Astrocyte (in vitro differentiated cells and primary cell): ENCODE results near the gene C1QTNF9.

Experiments
- EZH2 ChIP-seq: IDR thresholded peaks from 2 replicates; pipeline ENCODE4 v1.6.1; 2012; ENCODE audit warnings: mild to moderate bottlenecking, low read length, inconsistent platforms; ENCODE audit not compliant: insufficient read depth
- TF ChIP-seq, protein P1 (sequence below): IDR thresholded peaks from 2 replicates; pipeline ENCODE4 v1.5.1; 2011; ENCODE audit warnings: low read depth, mild to moderate bottlenecking, inconsistent platforms, low read length, moderate library complexity; ENCODE audit not compliant: insufficient read depth

- TF ChIP-seq, protein P1, sequence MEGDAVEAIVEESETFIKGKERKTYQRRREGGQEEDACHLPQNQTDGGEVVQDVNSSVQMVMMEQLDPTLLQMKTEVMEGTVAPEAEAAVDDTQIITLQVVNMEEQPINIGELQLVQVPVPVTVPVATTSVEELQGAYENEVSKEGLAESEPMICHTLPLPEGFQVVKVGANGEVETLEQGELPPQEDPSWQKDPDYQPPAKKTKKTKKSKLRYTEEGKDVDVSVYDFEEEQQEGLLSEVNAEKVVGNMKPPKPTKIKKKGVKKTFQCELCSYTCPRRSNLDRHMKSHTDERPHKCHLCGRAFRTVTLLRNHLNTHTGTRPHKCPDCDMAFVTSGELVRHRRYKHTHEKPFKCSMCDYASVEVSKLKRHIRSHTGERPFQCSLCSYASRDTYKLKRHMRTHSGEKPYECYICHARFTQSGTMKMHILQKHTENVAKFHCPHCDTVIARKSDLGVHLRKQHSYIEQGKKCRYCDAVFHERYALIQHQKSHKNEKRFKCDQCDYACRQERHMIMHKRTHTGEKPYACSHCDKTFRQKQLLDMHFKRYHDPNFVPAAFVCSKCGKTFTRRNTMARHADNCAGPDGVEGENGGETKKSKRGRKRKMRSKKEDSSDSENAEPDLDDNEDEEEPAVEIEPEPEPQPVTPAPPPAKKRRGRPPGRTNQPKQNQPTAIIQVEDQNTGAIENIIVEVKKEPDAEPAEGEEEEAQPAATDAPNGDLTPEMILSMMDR = no peak
- no peak for TF ChIP-seq EZH2
Observed at GRCh38 chr13:24280720-24281119, 28.7 kb upstream of the C1QTNF9 start.
